K562 (cell line): ENCODE measurements around the gene UQCR11. TPM values are rescaled to one million over a fixed set of nuclear protein-coding genes. Genes with fewer than 3 reads are reported as not detected.

Source experiments
- BRCA1 ChIP-seq, 2 experiments: fragments of 450-650 bp in 1 of 2; sonication (generic) in 1 of 2; formaldehyde crosslinking in 1 of 2; IDR thresholded peaks; 2 replicates each; pipeline versions ENCODE4 v1.5.0 to v1.6.1; 2017 to 2020; ENCODE audit warnings: mild to moderate bottlenecking in 1 of 2, missing genetic modification reagents in 1 of 2
- CHD4 ChIP-seq: fragments of 200-600 bp; sonication (generic); IDR thresholded peaks from 3 replicates; pipeline ENCODE4 v1.6.1; 2012; ENCODE audit warnings: low read depth, mild to moderate bottlenecking, mixed read lengths, low read length, inconsistent platforms; ENCODE audit not compliant: insufficient read depth, insufficient replicate concordance, poor library complexity, severe bottlenecking
- DDX20 ChIP-seq: fragments of 450-650 bp; IDR thresholded peaks from 2 replicates; pipeline ENCODE4 v1.6.1; 2016; ENCODE audit warnings: missing genetic modification characterization, low read depth, mild to moderate bottlenecking, missing compliant biosample characterization, moderate library complexity
- KLF1 ChIP-seq: fragments of 450-650 bp; IDR thresholded peaks from 2 replicates; pipeline ENCODE4 v1.6.1; 2016; ENCODE audit warnings: missing genetic modification characterization, missing compliant biosample characterization
- MGA ChIP-seq: fragments of 450-650 bp; IDR thresholded peaks from 2 replicates; pipeline ENCODE4 v1.6.1; 2016; ENCODE audit warnings: mild to moderate bottlenecking, moderate library complexity
- NCOA2 ChIP-seq, 2 experiments: fragments of 450-650 bp; IDR thresholded peaks; 2 replicates each; pipeline ENCODE4 v1.6.1; 2018; ENCODE audit warnings: mild to moderate bottlenecking in 2 of 2, moderate library complexity in 1 of 2; ENCODE audit not compliant: partially characterized antibody in 2 of 2
- NFYB ChIP-seq: IDR thresholded peaks from 2 replicates; pipeline ENCODE4 v1.6.1; 2011; ENCODE audit warnings: mild to moderate bottlenecking, moderate library complexity; ENCODE audit not compliant: insufficient read length; ENCODE audit errors: extremely low read depth
- POLR2AphosphoS2 ChIP-seq: IDR thresholded peaks from 2 replicates; pipeline ENCODE4 v1.6.1; 2012; ENCODE audit warnings: low read length, improper control_type of control experiment
- SMARCA5 ChIP-seq: fragments of 450-650 bp; IDR thresholded peaks from 2 replicates; pipeline ENCODE4 v1.6.1; 2016
- THAP7 ChIP-seq: fragments of 250-450 bp; sonication (Bioruptor Pico); IDR thresholded peaks from 2 replicates; pipeline ENCODE4 v1.5.0; 2021
- ZNF41 ChIP-seq: fragments of 250-450 bp; sonication (Bioruptor Pico); conservative IDR thresholded peaks from 2 replicates; pipeline ENCODE4 v1.4.0; 2020; ENCODE audit warnings: mild to moderate bottlenecking
- ZNF75A ChIP-seq: fragments of 450-650 bp; formaldehyde crosslinking; IDR thresholded peaks from 2 replicates; pipeline ENCODE4 v1.4.0; 2020; ENCODE audit warnings: mild to moderate bottlenecking
- ZSCAN32 ChIP-seq: fragments of 450-650 bp; formaldehyde crosslinking; IDR thresholded peaks from 2 replicates; pipeline ENCODE4 v1.4.0; 2020; ENCODE audit warnings: mild to moderate bottlenecking, moderate library complexity
- polyA plus RNA-seq, 8 experiments: library from polyadenylated mRNA; depleted of rRNA in 4 of 8; stranded (reverse) in 5 of 8; unstranded in 3 of 8; fragments of >200 nt; fragmentation: Nextera tagmentation in 2 of 8; fragmentation: Illumina TruSeq in 1 of 8; extraction: Ambion mirVana in 2 of 8; extraction: Trizol in 1 of 8; gene quantifications; 2 replicates each; pipeline versions ENCODE4 v1.2.1 to v1.2.3, GENCODE V29; 2011 to 2014; ENCODE audit warnings: inconsistent platforms in 1 of 8, missing spikeins in 1 of 8
- total RNA-seq, 7 experiments: library from RNA; depleted of rRNA in 6 of 7; stranded (reverse); fragments of >200 nt in 6 of 7; fragmentation: Illumina TruSeq in 2 of 7; extraction: Trizol in 2 of 7; gene quantifications; 2 replicates each; pipeline versions ENCODE4 v1.2.1 to v1.2.3, GENCODE V29; 2011 to 2021; ENCODE audit warnings: low replicate concordance in 1 of 7

Gene UQCR11
- total and polyA plus RNA-seq, 9 of the 15 experiments (the other 6 are each of a cell fraction or from before 2014, with no cell fraction given), result 57.6 to 394 (median 259) TPM

GRCh38 chr19:1592755-1593500, 12.3 kb downstream of the UQCR11 start, which contains the start of gene MBD3 (continued):
- TF ChIP-seq ZNF75A (no peak), BRCA1 (IDR thresholded peaks at IDR 0.05) (no peak), BRCA1 (CRISPR knock-in tag; IDR thresholded peaks at IDR 0.05) (no peak), THAP7 (no peak), CHD4 (no peak), DDX20 (tag) (no peak), NFYB (peak; percentile 63), POLR2AphosphoS2 (0 out of 2 replicates have a peak, but pooled peaks have one; percentile 57), MGA (no peak), NCOA2 (IDR thresholded peaks at IDR 0.05; ENCODE audit: partially characterized antibody in 2 of 2) (no peak), SMARCA5 (no peak), ZNF41 (CRISPR knock-in tag) (no peak), KLF1 (tag) (no peak), ZSCAN32 (CRISPR knock-in tag) (no peak)
